HG03196 (cell line): ENCODE results near the gene CXADR.
"Not testable (repeated sequence)": the region's sequence is repeated elsewhere in the genome, so short reads cannot be mapped to it uniquely, and the experiment has no call there.

Source experiments
- ATAC-seq: cut with Tn5 transposase; IDR thresholded peaks from one replicate; pipeline ENCODE4 v1.9.1; 2021; ENCODE audit not compliant: unreplicated experiment

Gene CXADR

GRCh38 chr21:17501107-17502006 is 11.5 kb upstream of the CXADR start:
- no peak for ATAC-seq

GRCh38 chr21:17502985-17503384 is 9.9 kb upstream of the CXADR start:
- ATAC-seq: not testable (repeated sequence)

- no peak for ATAC-seq
Measured at GRCh38 chr21:17506951-17507350, 5.9 kb upstream of the CXADR start.

GRCh38 chr21:17507591-17507990 is 5.3 kb upstream of the CXADR start:
- ATAC-seq: no peak

GRCh38 chr21:17513214-17514123 is 626 bp downstream of the CXADR start:
- ATAC-seq: peak; percentile 10

GRCh38 chr21:17514124-17514845 is 1.4 kb downstream of the CXADR start:
- no peak for ATAC-seq

- ATAC-seq: not testable (repeated sequence)
Measured at GRCh38 chr21:17517008-17517407, 4.2 kb downstream of the CXADR start.

- no peak for ATAC-seq
Measured at GRCh38 chr21:17519208-17519738, 6.4 kb downstream of the CXADR start.

GRCh38 chr21:17519965-17520609 is 7.2 kb downstream of the CXADR start:
- ATAC-seq: no peak

GRCh38 chr21:17523007-17523451 is 10.2 kb downstream of the CXADR start:
- no peak for ATAC-seq

- ATAC-seq: not testable (repeated sequence)
Measured at GRCh38 chr21:17523979-17524494, 11.2 kb downstream of the CXADR start.

GRCh38 chr21:17524635-17525034 is 11.8 kb downstream of the CXADR start:
- no peak for ATAC-seq

GRCh38 chr21:17526776-17527175 is 13.9 kb downstream of the CXADR start:
- no peak for ATAC-seq

- no peak for ATAC-seq
Measured at GRCh38 chr21:17527240-17527639, 14.4 kb downstream of the CXADR start.

GRCh38 chr21:17527711-17528110 is 14.9 kb downstream of the CXADR start:
- no peak for ATAC-seq

- ATAC-seq: no peak
Measured at GRCh38 chr21:17529648-17530047, 16.8 kb downstream of the CXADR start.

- ATAC-seq: no peak
Measured at GRCh38 chr21:17532292-17532691, 19.4 kb downstream of the CXADR start.

GRCh38 chr21:17536381-17536780 is 23.5 kb downstream of the CXADR start:
- ATAC-seq: no peak

- no peak for ATAC-seq
Measured at GRCh38 chr21:17537299-17537698, 24.5 kb downstream of the CXADR start.

GRCh38 chr21:17538576-17538975 is 25.7 kb downstream of the CXADR start:
- ATAC-seq: no peak
